Measurements from ENCODE around the gene LRRC59.

Gene LRRC59

GRCh38 chr17:50345432-50346312 is 51.7 kb downstream of the LRRC59 start, which contains the start of gene XYLT2:
TSS of gene XYLT2 (plus strand) at chr17:50346126. CDS start at chr17:50346141, 15 bp downstream.
- ATAC-seq: peak; percentile 75
- TF ChIP-seq, protein P1, sequence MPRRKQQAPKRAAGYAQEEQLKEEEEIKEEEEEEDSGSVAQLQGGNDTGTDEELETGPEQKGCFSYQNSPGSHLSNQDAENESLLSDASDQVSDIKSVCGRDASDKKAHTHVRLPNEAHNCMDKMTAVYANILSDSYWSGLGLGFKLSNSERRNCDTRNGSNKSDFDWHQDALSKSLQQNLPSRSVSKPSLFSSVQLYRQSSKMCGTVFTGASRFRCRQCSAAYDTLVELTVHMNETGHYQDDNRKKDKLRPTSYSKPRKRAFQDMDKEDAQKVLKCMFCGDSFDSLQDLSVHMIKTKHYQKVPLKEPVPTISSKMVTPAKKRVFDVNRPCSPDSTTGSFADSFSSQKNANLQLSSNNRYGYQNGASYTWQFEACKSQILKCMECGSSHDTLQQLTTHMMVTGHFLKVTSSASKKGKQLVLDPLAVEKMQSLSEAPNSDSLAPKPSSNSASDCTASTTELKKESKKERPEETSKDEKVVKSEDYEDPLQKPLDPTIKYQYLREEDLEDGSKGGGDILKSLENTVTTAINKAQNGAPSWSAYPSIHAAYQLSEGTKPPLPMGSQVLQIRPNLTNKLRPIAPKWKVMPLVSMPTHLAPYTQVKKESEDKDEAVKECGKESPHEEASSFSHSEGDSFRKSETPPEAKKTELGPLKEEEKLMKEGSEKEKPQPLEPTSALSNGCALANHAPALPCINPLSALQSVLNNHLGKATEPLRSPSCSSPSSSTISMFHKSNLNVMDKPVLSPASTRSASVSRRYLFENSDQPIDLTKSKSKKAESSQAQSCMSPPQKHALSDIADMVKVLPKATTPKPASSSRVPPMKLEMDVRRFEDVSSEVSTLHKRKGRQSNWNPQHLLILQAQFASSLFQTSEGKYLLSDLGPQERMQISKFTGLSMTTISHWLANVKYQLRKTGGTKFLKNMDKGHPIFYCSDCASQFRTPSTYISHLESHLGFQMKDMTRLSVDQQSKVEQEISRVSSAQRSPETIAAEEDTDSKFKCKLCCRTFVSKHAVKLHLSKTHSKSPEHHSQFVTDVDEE (CRISPR knock-in tag; IDR thresholded peaks at IDR 0.05): peak; percentile 88; the same call in 1 of the 2 replicates
- TF ChIP-seq CSDC2 (CRISPR knock-in tag; IDR thresholded peaks at IDR 0.05) (peak; percentile 85; the same call in 1 of the 2 replicates), SNAI2 (CRISPR knock-in tag; IDR thresholded peaks at IDR 0.05) (peak; percentile 73; the same call in 1 of the 2 replicates), ARNTL (CRISPR knock-in tag; IDR thresholded peaks at IDR 0.05; ENCODE audit: borderline replicate concordance, low read depth) (no peak)

DNA sequence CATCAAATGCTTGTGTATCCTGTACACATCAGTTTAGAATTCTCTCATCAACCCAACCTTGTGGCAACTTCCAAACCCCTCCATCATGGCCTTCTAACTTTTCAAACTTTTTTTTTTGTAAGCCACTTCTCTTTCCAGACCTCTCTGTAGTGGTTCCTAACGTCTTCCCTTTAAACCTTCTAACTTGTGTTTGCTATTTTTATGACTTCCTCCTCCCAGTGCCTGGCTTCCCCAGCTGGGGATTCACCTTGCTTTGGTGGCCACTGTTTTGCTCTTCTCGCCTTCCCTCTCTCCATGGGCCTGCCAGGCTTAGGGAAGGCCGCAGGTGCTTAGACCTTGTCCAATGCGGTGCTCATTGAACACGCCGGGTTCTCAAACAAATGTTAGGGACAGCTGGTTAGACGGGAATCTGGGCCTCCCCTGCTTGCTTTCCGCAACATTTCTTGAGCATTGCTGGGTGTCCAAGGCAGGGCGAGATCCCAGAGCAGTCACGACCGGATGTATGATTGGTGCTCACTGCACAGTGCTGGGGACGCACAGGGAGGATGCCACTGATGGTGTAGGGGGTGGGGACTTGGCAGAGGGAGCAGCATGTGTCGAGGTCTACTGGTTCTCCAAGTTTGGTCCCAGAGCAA is 52.5 kb downstream of the LRRC59 start:
- no peak for TF ChIP-seq ISL1 (CRISPR knock-in tag; IDR thresholded peaks at IDR 0.05)
- no peak for TF ChIP-seq RARB (CRISPR knock-in tag; IDR thresholded peaks at IDR 0.05)
- TF ChIP-seq, protein P1 (CRISPR knock-in tag; IDR thresholded peaks at IDR 0.05): no peak
- TF ChIP-seq ZC3H10 (CRISPR knock-in tag; IDR thresholded peaks at IDR 0.05): no peak
- no peak for TF ChIP-seq ZNF8 (CRISPR knock-in tag; IDR thresholded peaks at IDR 0.05)
- no peak for TF ChIP-seq BACH2 (CRISPR knock-in tag; IDR thresholded peaks at IDR 0.05; ENCODE audit: borderline replicate concordance)
- peak; percentile 1; the same call in 2 of the 3 replicates for ATAC-seq

- TF ChIP-seq TCF4 (CRISPR knock-in tag; IDR thresholded peaks at IDR 0.05; ENCODE audit: borderline replicate concordance) (no peak), ZFP3 (CRISPR knock-in tag; IDR thresholded peaks at IDR 0.05) (no peak), ZNF8 (CRISPR knock-in tag; IDR thresholded peaks at IDR 0.05) (no peak), GLIS3 (CRISPR knock-in tag; IDR thresholded peaks at IDR 0.05) (no peak), BACH2 (CRISPR knock-in tag; IDR thresholded peaks at IDR 0.05; ENCODE audit: borderline replicate concordance) (no peak), OSR1 (CRISPR knock-in tag; IDR thresholded peaks at IDR 0.05) (no peak), ESRRG (CRISPR knock-in tag; IDR thresholded peaks at IDR 0.05) (no peak), PATZ1 (CRISPR knock-in tag; IDR thresholded peaks at IDR 0.05; ENCODE audit: borderline replicate concordance) (no peak), ARNTL (CRISPR knock-in tag; IDR thresholded peaks at IDR 0.05; ENCODE audit: borderline replicate concordance, low read depth) (no peak)
- TF ChIP-seq, protein P2, sequence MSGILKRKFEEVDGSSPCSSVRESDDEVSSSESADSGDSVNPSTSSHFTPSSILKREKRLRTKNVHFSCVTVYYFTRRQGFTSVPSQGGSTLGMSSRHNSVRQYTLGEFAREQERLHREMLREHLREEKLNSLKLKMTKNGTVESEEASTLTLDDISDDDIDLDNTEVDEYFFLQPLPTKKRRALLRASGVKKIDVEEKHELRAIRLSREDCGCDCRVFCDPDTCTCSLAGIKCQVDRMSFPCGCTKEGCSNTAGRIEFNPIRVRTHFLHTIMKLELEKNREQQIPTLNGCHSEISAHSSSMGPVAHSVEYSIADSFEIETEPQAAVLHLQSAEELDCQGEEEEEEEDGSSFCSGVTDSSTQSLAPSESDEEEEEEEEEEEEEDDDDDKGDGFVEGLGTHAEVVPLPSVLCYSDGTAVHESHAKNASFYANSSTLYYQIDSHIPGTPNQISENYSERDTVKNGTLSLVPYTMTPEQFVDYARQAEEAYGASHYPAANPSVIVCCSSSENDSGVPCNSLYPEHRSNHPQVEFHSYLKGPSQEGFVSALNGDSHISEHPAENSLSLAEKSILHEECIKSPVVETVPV (CRISPR knock-in tag; IDR thresholded peaks at IDR 0.05): no peak
- ATAC-seq: no peak
Measured at GRCh38 chr17:50339381-50339780, 57.9 kb downstream of the LRRC59 start.

DNA sequence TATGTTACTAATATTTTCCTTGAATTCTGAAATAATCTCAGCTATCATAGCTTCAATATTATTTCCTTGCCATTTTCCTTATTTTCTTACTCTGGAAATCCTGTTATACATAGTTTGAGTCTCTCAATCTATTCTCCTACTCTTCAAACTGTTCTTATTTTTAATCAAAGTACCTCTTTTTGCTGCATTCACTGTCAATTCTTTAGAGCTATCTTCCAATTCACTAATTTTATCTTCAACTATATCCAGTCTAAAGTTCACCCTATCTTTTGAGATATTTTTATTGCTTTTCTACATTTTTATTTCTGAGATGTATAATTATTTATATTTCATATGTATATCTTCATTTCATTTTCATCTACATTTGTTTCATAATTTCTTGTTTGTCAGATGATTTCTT is 58.7 kb downstream of the LRRC59 start:
- no peak for TF ChIP-seq BACH2 (CRISPR knock-in tag; IDR thresholded peaks at IDR 0.05; ENCODE audit: borderline replicate concordance)
- peak; percentile 84 for TF ChIP-seq ZFP30 (CRISPR knock-in tag; IDR thresholded peaks at IDR 0.05)
- no peak for ATAC-seq
